Embryonic facial prominence (tissue), 1 donor: Measurements from ENCODE around the gene NDUFAF3.
"Not testable (repeated sequence)": the region's sequence is repeated elsewhere in the genome, so short reads cannot be mapped to it uniquely, and the experiment has no call there.

Experiments used
- DNase-seq: peaks from one replicate; pipeline ENCODE4 v3.0.0-alpha.2; 2016; ENCODE audit errors: extremely low spot score

The NDUFAF3 gene

GRCh38 chr3:48999085-48999858 lies 22.6 kb upstream of the NDUFAF3 start:
- DNase-seq: no peak

GRCh38 chr3:49001155-49001554 lies 20.8 kb upstream of the NDUFAF3 start:
- no peak for DNase-seq

GRCh38 chr3:49004352-49005302 lies 17.3 kb upstream of the NDUFAF3 start:
- no peak for DNase-seq

GRCh38 chr3:49005303-49005680 lies 16.6 kb upstream of the NDUFAF3 start:
- no peak for DNase-seq

GRCh38 chr3:49005998-49006397 lies 15.9 kb upstream of the NDUFAF3 start:
- no peak for DNase-seq

- DNase-seq: no peak
Observed at GRCh38 chr3:49006408-49007067, 15.4 kb upstream of the NDUFAF3 start.

- DNase-seq: peak; percentile 92
Observed at GRCh38 chr3:49007068-49007770, 14.7 kb upstream of the NDUFAF3 start, which contains the start of gene WDR6. WDR6 (plus strand) TSS chr3:49007391; CDS start chr3:49007432, 41 bp downstream.

GRCh38 chr3:49007771-49008528 lies 14.0 kb upstream of the NDUFAF3 start:
- DNase-seq: peak; percentile 65

- not testable (repeated sequence) for DNase-seq
Observed at GRCh38 chr3:49008627-49009026, 13.3 kb upstream of the NDUFAF3 start.

- no peak for DNase-seq
Observed at GRCh38 chr3:49009396-49009795, 12.5 kb upstream of the NDUFAF3 start.

GRCh38 chr3:49012441-49013017 lies 9.4 kb upstream of the NDUFAF3 start:
- no peak for DNase-seq

GRCh38 chr3:49013113-49013737 lies 8.7 kb upstream of the NDUFAF3 start:
- no peak for DNase-seq

- no peak for DNase-seq
Observed at GRCh38 chr3:49013738-49014660, 7.9 kb upstream of the NDUFAF3 start.

- no peak for DNase-seq
Observed at GRCh38 chr3:49015072-49015471, 6.8 kb upstream of the NDUFAF3 start.

- DNase-seq: no peak
Observed at GRCh38 chr3:49015765-49016164, 6.2 kb upstream of the NDUFAF3 start.

- no peak for DNase-seq
Observed at GRCh38 chr3:49016414-49017228, 5.3 kb upstream of the NDUFAF3 start.

GRCh38 chr3:49017229-49017970 lies 4.5 kb upstream of the NDUFAF3 start:
- DNase-seq: no peak
